ENCODE data around the gene LRRC8D.

Gene LRRC8D

DNA sequence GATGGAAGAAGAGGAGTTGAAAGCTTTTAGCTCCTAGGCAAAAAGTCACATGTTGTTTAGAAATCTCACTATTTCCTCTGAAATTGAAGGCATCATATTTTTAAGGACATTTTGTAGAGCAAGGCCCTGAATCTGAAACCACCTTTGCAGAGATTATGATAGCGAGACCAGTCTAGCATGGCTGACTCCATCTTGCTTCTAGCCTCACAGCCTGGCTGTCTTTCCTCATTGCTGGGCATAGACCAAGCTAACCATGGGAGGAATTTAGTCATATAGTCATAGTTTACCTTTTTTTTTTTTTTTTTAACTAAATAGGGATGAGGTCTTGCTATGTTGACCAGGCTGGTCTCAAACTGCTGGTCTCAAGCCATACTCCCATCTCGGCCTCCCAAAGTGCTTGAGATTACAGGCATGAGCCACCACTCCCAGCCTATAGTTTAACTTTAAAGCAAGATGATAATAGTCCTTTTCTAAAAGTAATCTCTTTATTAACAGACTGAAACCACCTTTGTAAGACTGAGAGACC lies 131.8 kb downstream of the LRRC8D start:
- Histone ChIP-seq H3K9me3 (ENCODE audit: control insufficient read depth, low read depth, low read length) (no peaks in the 10 kb centered on the region), H3K27ac (ENCODE audit: low read length) (no peak overlapping the region), H3K4me3 (ENCODE audit: low read length) (no peak overlapping the region), H3K9ac (ENCODE audit: low read length) (no peak overlapping the region), H3K36me3 (ENCODE audit: control insufficient read depth, low read depth, low read length) (no peaks in the 10 kb centered on the region), H3K27me3 (ENCODE audit: control insufficient read depth, insufficient read depth, low read length) (no peaks in the 10 kb centered on the region), H3K4me1 (ENCODE audit: control insufficient read depth, low read depth, low read length) (peaks cover 23% of the 10 kb centered on the region)

DNA sequence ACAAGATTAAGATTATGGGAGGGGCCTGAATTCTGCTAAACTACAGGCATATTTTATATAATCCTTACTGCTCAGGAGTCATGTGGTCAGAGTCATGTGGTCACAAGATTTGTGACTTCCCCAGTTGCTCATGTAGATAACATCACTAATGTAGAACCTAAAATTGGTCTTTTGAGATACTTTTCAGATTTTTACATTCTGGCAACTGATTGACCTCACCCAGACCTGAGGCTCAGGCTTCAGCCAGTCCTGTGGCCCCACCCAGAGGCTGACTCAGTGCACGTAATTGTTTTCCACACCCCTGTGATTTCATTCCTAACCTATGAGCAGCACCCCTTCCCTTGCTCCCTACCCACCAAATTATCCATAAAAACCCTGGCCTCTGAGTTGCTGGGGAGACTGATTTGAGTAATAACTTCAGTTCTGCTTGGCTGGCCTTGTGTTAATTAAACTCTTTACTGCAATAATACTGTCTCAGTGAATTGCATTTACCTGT lies 132.3 kb downstream of the LRRC8D start:
- H3K27ac ChIP-seq (ENCODE audit: low read length) = no peak overlapping the region
- no peaks in the 10 kb centered on the region for H3K9me3 ChIP-seq (ENCODE audit: control insufficient read depth, low read depth, low read length)
- peaks cover 23% of the 10 kb centered on the region for H3K4me1 ChIP-seq (ENCODE audit: control insufficient read depth, low read depth, low read length)
- no peaks in the 10 kb centered on the region for H3K36me3 ChIP-seq (ENCODE audit: control insufficient read depth, low read depth, low read length)
- no peak overlapping the region for H3K4me3 ChIP-seq (ENCODE audit: low read length)
- H3K27me3 ChIP-seq (ENCODE audit: control insufficient read depth, insufficient read depth, low read length) = no peaks in the 10 kb centered on the region
- H3K9ac ChIP-seq (ENCODE audit: low read length) = no peak overlapping the region

DNA sequence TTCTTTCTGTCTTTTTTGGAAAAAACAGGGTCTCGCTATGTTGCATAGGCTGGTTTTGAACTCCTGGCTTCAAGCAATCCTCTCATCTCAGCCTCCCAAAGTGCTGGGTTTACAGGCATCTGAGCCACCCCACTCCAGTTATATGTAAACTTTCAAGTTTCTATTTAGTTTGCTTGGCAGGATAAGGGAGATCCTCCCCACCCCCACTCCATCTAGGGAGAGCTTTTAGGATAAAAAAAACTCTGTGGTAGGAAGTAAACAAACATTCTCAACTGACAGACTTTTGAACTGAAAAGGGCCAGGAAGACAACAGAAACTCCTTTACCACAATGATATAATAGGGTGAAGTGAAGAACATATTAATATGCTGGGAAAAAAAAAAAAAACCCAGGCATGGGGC lies 133.1 kb downstream of the LRRC8D start:
- no peak overlapping the region for H3K9ac ChIP-seq (ENCODE audit: low read length)
- H3K9me3 ChIP-seq (ENCODE audit: control insufficient read depth, low read depth, low read length) = no peaks in the 10 kb centered on the region
- H3K4me1 ChIP-seq (ENCODE audit: control insufficient read depth, low read depth, low read length) = peaks cover 23% of the 10 kb centered on the region
- H3K27ac ChIP-seq (ENCODE audit: low read length) = no peak overlapping the region
- H3K27me3 ChIP-seq (ENCODE audit: control insufficient read depth, insufficient read depth, low read length) = no peaks in the 10 kb centered on the region
- H3K36me3 ChIP-seq (ENCODE audit: control insufficient read depth, low read depth, low read length) = no peaks in the 10 kb centered on the region
- H3K4me3 ChIP-seq (ENCODE audit: low read length) = no peak overlapping the region

DNA sequence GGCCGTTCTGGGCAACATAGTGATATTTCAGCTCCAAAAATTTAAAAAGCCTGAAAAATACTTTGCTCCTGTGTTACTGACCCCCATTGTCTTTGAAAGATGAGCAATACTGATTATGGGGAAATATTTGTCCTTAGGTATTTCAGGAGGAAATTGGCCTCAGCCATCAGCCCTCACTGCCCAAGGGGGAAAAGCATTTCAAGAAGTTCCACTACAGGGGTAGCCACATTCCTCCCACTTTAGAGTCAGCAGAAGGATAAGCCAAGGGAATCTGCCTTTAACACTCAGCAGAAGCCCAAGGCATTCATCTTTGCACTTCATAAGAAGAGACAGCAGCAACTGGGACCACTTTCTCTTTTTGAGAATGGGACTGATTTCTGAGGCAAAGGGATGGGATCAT lies 133.6 kb downstream of the LRRC8D start:
- Histone ChIP-seq H3K36me3 (ENCODE audit: control insufficient read depth, low read depth, low read length) (no peaks in the 10 kb centered on the region), H3K27me3 (ENCODE audit: control insufficient read depth, insufficient read depth, low read length) (no peaks in the 10 kb centered on the region), H3K27ac (ENCODE audit: low read length) (no peak overlapping the region), H3K9me3 (ENCODE audit: control insufficient read depth, low read depth, low read length) (no peaks in the 10 kb centered on the region), H3K4me3 (ENCODE audit: low read length) (no peak overlapping the region), H3K9ac (ENCODE audit: low read length) (no peak overlapping the region), H3K4me1 (ENCODE audit: control insufficient read depth, low read depth, low read length) (peaks cover 23% of the 10 kb centered on the region)

DNA sequence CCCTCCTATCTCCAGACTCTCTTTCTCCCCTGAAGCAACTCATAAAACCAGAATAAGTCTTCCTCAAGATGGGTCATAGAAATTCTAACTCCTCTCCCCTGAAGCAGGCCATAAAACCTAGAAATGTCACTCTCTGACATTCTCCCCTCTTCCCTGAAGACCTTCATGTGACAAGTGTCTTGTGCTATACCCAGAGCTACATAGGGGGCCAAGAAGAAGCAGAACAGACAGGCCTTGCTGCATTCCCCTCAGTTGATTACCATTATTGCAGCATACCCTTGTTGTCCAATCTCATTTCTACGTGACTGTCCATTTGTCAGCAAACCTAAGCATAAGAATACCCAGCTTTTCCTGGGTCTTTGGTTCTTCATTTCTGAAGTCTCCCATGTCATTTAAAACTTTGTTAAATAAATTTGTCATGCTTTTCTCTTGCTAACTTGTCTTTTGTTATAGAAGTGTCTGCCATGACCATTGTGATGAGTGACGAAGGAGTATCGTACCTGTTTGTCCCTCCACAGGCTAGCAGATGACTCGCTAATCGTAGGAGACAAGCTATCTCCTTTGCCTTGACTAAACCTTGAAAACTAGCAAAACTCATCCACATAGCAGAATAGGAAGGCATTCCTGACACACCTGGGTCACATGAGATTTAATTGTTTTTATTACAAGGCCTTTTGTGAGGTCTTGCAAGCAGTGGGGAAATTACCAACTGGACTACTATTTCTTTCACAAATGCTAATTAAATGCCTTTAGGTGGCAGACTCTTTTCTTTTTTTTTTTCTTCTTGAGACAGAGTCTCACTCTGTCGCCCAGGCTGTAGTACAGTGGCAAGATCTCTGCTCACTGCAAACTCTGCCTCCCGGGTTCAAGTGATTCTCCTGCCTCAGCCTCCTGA lies 134.7 kb downstream of the LRRC8D start:
- Histone ChIP-seq H3K27me3 (ENCODE audit: control insufficient read depth, insufficient read depth, low read length) (no peaks in the 10 kb centered on the region), H3K9me3 (ENCODE audit: control insufficient read depth, low read depth, low read length) (no peaks in the 10 kb centered on the region), H3K27ac (ENCODE audit: low read length) (no peak overlapping the region), H3K4me3 (ENCODE audit: low read length) (no peak overlapping the region), H3K36me3 (ENCODE audit: control insufficient read depth, low read depth, low read length) (no peaks in the 10 kb centered on the region), H3K9ac (ENCODE audit: low read length) (no peak overlapping the region), H3K4me1 (ENCODE audit: control insufficient read depth, low read depth, low read length) (peaks cover 17% of the 10 kb centered on the region)

DNA sequence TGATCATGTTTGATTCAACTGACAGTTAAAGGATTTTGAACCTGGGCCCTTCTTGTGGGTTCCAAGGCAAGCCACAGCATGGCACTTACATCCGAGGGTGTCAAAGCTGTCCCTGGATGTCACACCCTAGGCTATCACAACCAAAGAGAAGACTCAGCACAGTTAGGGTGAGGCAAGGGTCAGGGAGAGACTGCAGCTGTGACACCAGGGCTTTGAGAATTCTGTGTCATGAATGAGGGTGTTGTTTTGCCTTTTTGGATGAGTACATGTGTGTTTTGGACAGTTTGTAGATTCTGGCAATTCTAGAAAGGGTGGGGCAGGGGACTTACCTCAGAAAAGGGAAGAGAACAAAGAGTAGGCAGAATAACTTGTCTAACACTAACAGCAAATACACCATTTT lies 136.3 kb downstream of the LRRC8D start:
- H3K36me3 ChIP-seq (ENCODE audit: control insufficient read depth, low read depth, low read length) = no peaks in the 10 kb centered on the region
- H3K9me3 ChIP-seq (ENCODE audit: control insufficient read depth, low read depth, low read length) = no peaks in the 10 kb centered on the region
- no peak overlapping the region for H3K9ac ChIP-seq (ENCODE audit: low read length)
- H3K27ac ChIP-seq (ENCODE audit: low read length) = no peak overlapping the region
- H3K4me1 ChIP-seq (ENCODE audit: control insufficient read depth, low read depth, low read length) = peaks cover 11% of the 10 kb centered on the region
- no peak overlapping the region for H3K4me3 ChIP-seq (ENCODE audit: low read length)
- no peaks in the 10 kb centered on the region for H3K27me3 ChIP-seq (ENCODE audit: control insufficient read depth, insufficient read depth, low read length)

DNA sequence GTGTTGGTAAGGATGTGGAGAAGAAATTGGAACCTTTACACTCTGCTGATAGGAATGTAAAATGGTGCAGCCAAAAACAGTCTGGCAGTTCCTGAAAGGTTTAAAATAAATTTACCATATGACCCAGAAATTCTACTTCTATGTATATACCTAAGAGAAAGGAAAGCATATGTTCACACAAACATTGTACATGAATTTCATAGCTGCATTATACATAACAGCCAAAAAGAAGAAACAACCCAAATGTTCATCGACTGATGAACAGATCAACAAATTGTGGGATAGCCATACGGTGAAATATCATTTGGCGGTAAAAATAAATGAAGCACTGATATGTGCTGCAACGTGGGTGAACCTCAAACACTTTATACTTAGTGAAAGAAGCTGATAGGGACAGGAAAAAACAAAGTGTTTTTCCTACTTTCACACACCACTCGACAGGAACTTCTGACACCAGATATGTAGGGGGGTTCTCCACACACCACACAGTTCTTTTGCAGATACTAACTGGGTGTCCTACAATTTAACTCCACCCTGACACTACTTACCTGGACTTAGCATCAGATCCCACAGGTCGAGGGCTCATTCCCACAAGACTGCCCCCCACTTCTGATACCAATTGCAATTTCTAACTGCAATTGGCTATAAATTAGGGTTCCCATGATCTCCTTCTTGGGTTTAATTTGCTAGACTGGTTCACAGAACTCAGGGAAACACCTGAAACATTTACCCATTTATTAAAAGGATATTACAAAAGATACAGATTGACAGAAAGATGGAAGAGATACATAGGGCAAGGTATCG lies 138.2 kb downstream of the LRRC8D start:
- Histone ChIP-seq H3K9ac (ENCODE audit: low read length) (no peak overlapping the region), H3K9me3 (ENCODE audit: control insufficient read depth, low read depth, low read length) (no peaks in the 10 kb centered on the region), H3K4me1 (ENCODE audit: control insufficient read depth, low read depth, low read length) (peaks cover 10% of the 10 kb centered on the region), H3K36me3 (ENCODE audit: control insufficient read depth, low read depth, low read length) (no peaks in the 10 kb centered on the region), H3K4me3 (ENCODE audit: low read length) (no peak overlapping the region), H3K27ac (ENCODE audit: low read length) (no peak overlapping the region), H3K27me3 (ENCODE audit: control insufficient read depth, insufficient read depth, low read length) (no peaks in the 10 kb centered on the region)

DNA sequence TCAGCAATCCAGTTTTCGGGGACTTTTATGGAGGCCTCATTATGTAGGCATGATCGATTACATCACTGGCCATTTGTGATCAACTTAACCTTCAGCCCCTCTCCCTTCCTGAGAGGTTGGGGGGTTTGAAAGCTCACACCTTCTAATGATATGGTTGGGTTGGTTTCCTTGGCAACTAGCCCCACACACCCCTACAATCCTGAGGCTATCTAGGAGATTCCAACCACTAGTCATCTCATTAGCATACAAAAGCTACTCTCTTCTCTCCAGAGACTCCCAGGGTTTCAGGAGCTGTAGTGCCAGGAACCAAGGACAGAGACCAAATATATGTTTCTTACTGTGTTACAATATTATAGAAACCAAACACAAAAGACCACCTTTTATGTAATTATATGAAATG lies 138.9 kb downstream of the LRRC8D start:
- Histone ChIP-seq H3K4me3 (ENCODE audit: low read length) (no peak overlapping the region), H3K9ac (ENCODE audit: low read length) (no peak overlapping the region), H3K27me3 (ENCODE audit: control insufficient read depth, insufficient read depth, low read length) (no peaks in the 10 kb centered on the region), H3K4me1 (ENCODE audit: control insufficient read depth, low read depth, low read length) (peaks cover 10% of the 10 kb centered on the region), H3K36me3 (ENCODE audit: control insufficient read depth, low read depth, low read length) (no peaks in the 10 kb centered on the region), H3K27ac (ENCODE audit: low read length) (no peak overlapping the region), H3K9me3 (ENCODE audit: control insufficient read depth, low read depth, low read length) (no peaks in the 10 kb centered on the region)

DNA sequence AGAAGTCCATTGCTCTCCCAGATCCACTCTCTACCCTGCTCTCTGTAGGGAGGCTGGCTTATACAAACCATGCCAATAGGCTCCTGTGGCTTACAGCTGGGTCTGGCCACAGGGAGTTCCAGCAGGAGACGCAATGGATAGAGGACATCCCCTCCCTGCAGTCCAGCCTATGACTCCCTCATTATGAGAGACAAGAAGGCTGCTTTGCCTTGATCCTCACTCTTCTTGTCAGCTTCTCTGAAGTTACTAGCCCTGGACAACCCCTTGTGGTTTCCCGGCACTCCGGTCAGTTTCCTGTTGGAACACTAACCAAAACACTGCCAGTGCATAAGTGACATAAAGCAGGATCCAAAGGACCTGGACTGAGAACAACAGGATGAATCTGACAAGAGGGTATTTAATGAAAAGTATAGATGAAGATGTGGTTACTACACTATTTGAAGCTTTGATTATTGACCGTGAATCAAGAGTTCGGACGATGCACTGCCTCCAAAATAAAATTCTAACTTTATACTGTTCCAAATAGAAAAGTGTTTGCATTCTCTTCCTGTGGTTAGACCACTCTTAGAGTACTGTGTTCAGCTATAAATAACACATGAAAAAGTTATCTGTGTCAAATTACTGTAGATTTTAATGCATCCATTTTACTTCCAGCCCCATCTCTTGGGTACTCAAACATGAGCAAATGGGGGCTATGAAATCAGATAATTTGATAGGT lies 141.4 kb downstream of the LRRC8D start:
- Histone ChIP-seq H3K27ac (ENCODE audit: low read length) (no peak overlapping the region), H3K4me1 (ENCODE audit: control insufficient read depth, low read depth, low read length) (peaks cover under 1% of the 10 kb centered on the region), H3K4me3 (ENCODE audit: low read length) (no peak overlapping the region)

DNA sequence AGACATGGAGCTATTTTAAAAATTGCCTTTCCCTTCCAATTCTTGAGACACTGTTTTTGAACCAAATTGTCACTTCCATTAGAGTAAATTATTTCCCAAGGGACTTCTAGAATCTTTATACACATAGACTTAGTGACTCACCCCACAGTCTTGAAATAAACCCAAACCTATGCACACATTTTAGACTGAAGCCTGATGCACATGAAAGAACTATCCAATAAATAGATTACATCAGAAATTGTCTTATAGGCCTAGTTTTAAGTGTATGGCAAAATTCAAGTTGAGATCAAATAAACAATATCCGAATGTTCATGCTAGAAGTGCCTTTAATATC lies 141.9 kb downstream of the LRRC8D start:
- Histone ChIP-seq H3K9ac (ENCODE audit: low read length) (no peak overlapping the region), H3K27ac (ENCODE audit: low read length) (no peak overlapping the region), H3K36me3 (ENCODE audit: control insufficient read depth, low read depth, low read length) (no peaks in the 10 kb centered on the region), H3K27me3 (ENCODE audit: control insufficient read depth, insufficient read depth, low read length) (no peaks in the 10 kb centered on the region), H3K9me3 (ENCODE audit: control insufficient read depth, low read depth, low read length) (no peaks in the 10 kb centered on the region), H3K4me1 (ENCODE audit: control insufficient read depth, low read depth, low read length) (no peaks in the 10 kb centered on the region), H3K4me3 (ENCODE audit: low read length) (no peak overlapping the region)

More for the DNA sequence above, 141.4 kb downstream of the LRRC8D start:
- Histone ChIP-seq H3K9me3 (ENCODE audit: control insufficient read depth, low read depth, low read length) (no peaks in the 10 kb centered on the region), H3K9ac (ENCODE audit: low read length) (no peak overlapping the region), H3K36me3 (ENCODE audit: control insufficient read depth, low read depth, low read length) (no peaks in the 10 kb centered on the region), H3K27me3 (ENCODE audit: control insufficient read depth, insufficient read depth, low read length) (no peaks in the 10 kb centered on the region)

DNA sequence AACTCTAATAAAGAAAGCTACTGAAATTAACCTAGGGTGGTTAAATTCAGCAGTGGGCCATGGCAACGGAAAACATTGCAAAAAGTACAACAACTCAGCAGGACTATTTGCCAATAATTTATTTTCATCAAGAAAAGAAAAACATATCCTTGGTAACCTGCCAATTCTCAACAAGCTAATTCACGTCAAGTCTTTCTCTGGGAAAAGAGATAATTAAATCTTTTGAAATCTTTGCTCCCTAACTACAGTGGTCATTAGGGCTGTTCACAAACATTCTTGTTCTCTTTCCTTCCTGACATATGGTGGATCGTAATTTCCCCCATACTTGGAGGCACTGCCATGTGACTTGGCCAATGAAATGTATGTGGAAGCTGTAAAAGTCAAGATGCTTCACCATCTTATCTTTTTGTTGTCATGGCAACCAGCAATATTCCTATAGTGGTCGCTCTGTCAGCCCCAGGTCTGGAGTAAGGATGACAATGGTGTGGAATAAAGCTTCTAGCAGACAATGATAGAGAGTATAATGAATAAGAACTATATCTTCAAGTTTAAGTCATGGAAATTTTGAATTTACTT lies 144.4 kb downstream of the LRRC8D start:
- Histone ChIP-seq H3K27ac (ENCODE audit: low read length) (no peak overlapping the region), H3K9me3 (ENCODE audit: control insufficient read depth, low read depth, low read length) (no peaks in the 10 kb centered on the region), H3K4me1 (ENCODE audit: control insufficient read depth, low read depth, low read length) (no peaks in the 10 kb centered on the region), H3K27me3 (ENCODE audit: control insufficient read depth, insufficient read depth, low read length) (no peaks in the 10 kb centered on the region), H3K9ac (ENCODE audit: low read length) (no peak overlapping the region), H3K4me3 (ENCODE audit: low read length) (no peak overlapping the region), H3K36me3 (ENCODE audit: control insufficient read depth, low read depth, low read length) (no peaks in the 10 kb centered on the region)
